Measurements from ENCODE around the gene CDK9. TPM values are rescaled to one million over a fixed set of nuclear protein-coding genes. Genes with fewer than 3 reads are reported as not detected.

Gene CDK9
- total RNA-seq, 6 donors from 2014 or later = 69.8 to 168 (median 106) TPM

- H3K36me3 ChIP-seq = peaks cover 8 to 71% (median 41%) of the 10 kb centered on the region in 4 donors
- peak in 1 of 2 donors; percentile 60 for DNase-seq
Measured at GRCh38 chr9:127806871-127807270, 21.0 kb downstream of the CDK9 start.

GRCh38 chr9:127808347-127809001 is 22.6 kb downstream of the CDK9 start:
- ATAC-seq (ENCODE audit: low FRiP score in 2 of 2) (no peak), DNase-seq (peak in 1 of 2 donors; percentile 78)
- Histone ChIP-seq H3K4me1 (peaks cover 21 to 38% (median 24%) of the 10 kb centered on the region in 4 donors), H3K27ac (no peak overlapping the region), H3K4me3 (no peak overlapping the region), H3K9me3 (no peaks in the 10 kb centered on the region), H3K27me3 (no peaks in the 10 kb centered on the region), H3K36me3 (peaks cover 13 to 87% (median 56%) of the 10 kb centered on the region in 4 donors)
- WGBS, 2 donors = 90 to 92% methylated on average over 4 to 14 of the region's 17 CpGs
- TF ChIP-seq EP300 (IDR thresholded peaks at IDR 0.05) (no peak), POLR2A (IDR thresholded peaks at IDR 0.05) (no peak), POLR2AphosphoS5 (IDR thresholded peaks at IDR 0.05) (no peak), CTCF (IDR thresholded peaks at IDR 0.05) (no peak)

More at GRCh38 chr9:127806871-127807270, 21.0 kb downstream of the CDK9 start:
- TF ChIP-seq POLR2A (IDR thresholded peaks at IDR 0.05) = no peak
- TF ChIP-seq POLR2AphosphoS5 (IDR thresholded peaks at IDR 0.05) = no peak
- no peak for TF ChIP-seq EP300 (IDR thresholded peaks at IDR 0.05)
- TF ChIP-seq CTCF (IDR thresholded peaks at IDR 0.05) = no peak
- Histone ChIP-seq H3K4me3 (no peak overlapping the region), H3K4me1 (peaks cover 27 to 43% (median 31%) of the 10 kb centered on the region in 4 donors), H3K27ac (peak overlapping the region in 1 of 4 donors; percentile 8), H3K27me3 (no peaks in the 10 kb centered on the region), H3K9me3 (no peaks in the 10 kb centered on the region)
- WGBS, 2 donors = 94 to 96% methylated on average over 13 to 14 of the region's 14 CpGs
- ATAC-seq (ENCODE audit: low FRiP score in 2 of 2) = no peak

GRCh38 chr9:127809002-127809539 is 23.2 kb downstream of the CDK9 start:
- ATAC-seq (ENCODE audit: low FRiP score in 2 of 2) = no peak
- Histone ChIP-seq H3K4me3 (no peak overlapping the region), H3K27me3 (no peaks in the 10 kb centered on the region), H3K27ac (no peak overlapping the region), H3K4me1 (peaks cover 16 to 38% (median 21%) of the 10 kb centered on the region in 4 donors), H3K9me3 (no peaks in the 10 kb centered on the region), H3K36me3 (peaks cover 15 to 92% (median 62%) of the 10 kb centered on the region in 4 donors)
- no peak for DNase-seq
- TF ChIP-seq POLR2AphosphoS5 (IDR thresholded peaks at IDR 0.05) (no peak), EP300 (IDR thresholded peaks at IDR 0.05) (no peak), CTCF (IDR thresholded peaks at IDR 0.05) (no peak), POLR2A (IDR thresholded peaks at IDR 0.05) (no peak)
- 71 to 80% methylated on average over 3 to 9 of the region's 9 CpGs for WGBS, 2 donors

- DNase-seq (peak in 1 of 2 donors; percentile 87), ATAC-seq (ENCODE audit: low FRiP score in 2 of 2) (peak in 1 of 2 donors; percentile 56)
- peaks cover 17 to 92% (median 69%) of the 10 kb centered on the region in 4 donors for H3K36me3 ChIP-seq
- H3K4me1 ChIP-seq = peaks cover 9 to 31% (median 15%) of the 10 kb centered on the region in 4 donors
- TF ChIP-seq EP300 (IDR thresholded peaks at IDR 0.05) (no peak), POLR2A (IDR thresholded peaks at IDR 0.05) (no peak), CTCF (IDR thresholded peaks at IDR 0.05) (no peak), POLR2AphosphoS5 (IDR thresholded peaks at IDR 0.05) (no peak)
- no peaks in the 10 kb centered on the region for H3K27me3 ChIP-seq
- no peak overlapping the region for H3K4me3 ChIP-seq
- WGBS, 2 donors = 66 to 87% methylated on average over 16 to 23 of the region's 57 CpGs
- H3K27ac ChIP-seq = peak overlapping the region in 3 of 4 donors; percentile 18 to 64 (median 39)
- no peaks in the 10 kb centered on the region for H3K9me3 ChIP-seq
Measured at GRCh38 chr9:127809540-127810377, 23.9 kb downstream of the CDK9 start.

All from upper lobe of left lung (tissue), 6 donors.